Measurements from ENCODE around the gene SNX25.

- TF ChIP-seq ZNF274 (IDR thresholded peaks at IDR 0.05; ENCODE audit: low read depth, low read length), result no peak
- no peak for TF ChIP-seq YY1 (IDR thresholded peaks at IDR 0.05; ENCODE audit: insufficient read depth, insufficient read length)
- TF ChIP-seq SUZ12 (IDR thresholded peaks at IDR 0.05; ENCODE audit: extremely low read depth, insufficient read depth, insufficient read length), result no peak
These were observed 187.5 kb downstream of the SNX25 start, which contains the start of gene ANKRD37 for GRCh38 chr4:185396724-185397385.

Data from NT2/D1 (cell line).